ENCODE data around the gene DSCAML1. TPM values are rescaled to one million over a fixed set of nuclear protein-coding genes. Genes with fewer than 3 reads are reported as not detected.

The DSCAML1 gene
- total and polyA plus RNA-seq, 2 of the 8 experiments (the other 6 are each of a cell fraction or from before 2014, with no cell fraction given): 0.19 to 0.24 TPM

GRCh38 chr11:117411736-117412135 lies 385.3 kb downstream of the DSCAML1 start:
- TF ChIP-seq POU5F1 (IDR thresholded peaks at IDR 0.05; ENCODE audit: low read depth, low read length): no peak
- no peak overlapping the region for H2BK12ac ChIP-seq (ENCODE audit: low read depth, low read length)
- POLR2A ChIA-PET (ENCODE audit: partially characterized antibody): interaction anchor here (0.9 kb wide), 1 partner anchor 9 kb away, joined by 4 read pairs; no protein-coding TSS in a partner anchor
- no peaks in the 10 kb centered on the region for H4K20me1 ChIP-seq (replicated peaks in 1 of 2; ENCODE audit: control insufficient read depth in 1 of 2, insufficient read depth in 2 of 2, low read length in 2 of 2)
- DNase-seq (ENCODE audit: low read depth in 1 of 2, low spot score in 2 of 2) (no peak), FAIRE-seq (no peak)
- H3K14ac ChIP-seq (ENCODE audit: insufficient read length): no peak overlapping the region
- no peak overlapping the region for H3K4me3 ChIP-seq (ENCODE audit: extremely low read depth in 1 of 4, insufficient read depth in 2 of 4, low read depth in 3 of 4, low read length in 4 of 4)
- no peak overlapping the region for H2BK20ac ChIP-seq (ENCODE audit: low read length)
- H2BK15ac ChIP-seq (ENCODE audit: low read length): no peak overlapping the region
- 0 out of 2 replicates have a peak overlapping the region, but pooled peaks have one; percentile 44 for H2BK5ac ChIP-seq (ENCODE audit: low read depth, low read length)
- no peaks in the 10 kb centered on the region for H3K9me3 ChIP-seq (ENCODE audit: insufficient read depth in 2 of 2, low read depth in 1 of 2, low read length in 1 of 2)
- H4K91ac ChIP-seq (replicated peaks; ENCODE audit: insufficient read length, low read length): no peak overlapping the region
- no peak overlapping the region for H4K5ac ChIP-seq (ENCODE audit: insufficient read length, low read depth, low read length)
- peaks cover 0 to 3% (median 0%) of the 10 kb centered on the region in 4 experiments; a peak in 4 of 8 replicates for H3K36me3 ChIP-seq (ENCODE audit: control insufficient read depth in 2 of 4, insufficient read depth in 4 of 4, low read length in 3 of 4)
- no peak overlapping the region for H3K4me2 ChIP-seq (ENCODE audit: insufficient read depth in 1 of 2, low read depth in 2 of 2, low read length in 2 of 2)
- CTCF ChIA-PET (ENCODE audit: partially characterized antibody): interaction anchor here (0.6 to 9.6 kb wide), 6 partner anchors 10 to 397 kb away, joined by 3 to 85 read pairs (median 7); no protein-coding TSS in a partner anchor
- no peak overlapping the region for H4K8ac ChIP-seq (ENCODE audit: extremely low read depth, insufficient read depth, low read length)
- no peak overlapping the region for H2AFZ ChIP-seq (ENCODE audit: low read length)
- 86% methylated on average over 7 of the region's 10 CpGs; no CpG with 5 or more reads in 1 of the 2 experiments for WGBS, 2 experiments (ENCODE audit: extremely low coverage in 1 of 2, insufficient coverage in 1 of 2, insufficient read length in 1 of 2, insufficient replicate concordance in 2 of 2, low coverage in 1 of 2, low lambda C conversion rate in 2 of 2, missing lambda C conversion rate in 1 of 2)
- H2AK5ac ChIP-seq (ENCODE audit: low read depth, low read length): no peak overlapping the region
- no peak overlapping the region for H3K9ac ChIP-seq (replicated peaks in 1 of 4; ENCODE audit: extremely low read depth in 1 of 4, low read depth in 3 of 4, low read length in 3 of 4)
- no peaks in the 10 kb centered on the region for H3K23me2 ChIP-seq (ENCODE audit: low read depth, low read length)
- H3K27ac ChIP-seq (ENCODE audit: low read depth, low read length): no peak overlapping the region
- no peak overlapping the region for H3K23ac ChIP-seq (ENCODE audit: insufficient read length)
- no peaks in the 10 kb centered on the region for H3K79me1 ChIP-seq (ENCODE audit: low read depth, low read length)
- H3K27me3 ChIP-seq (replicated peaks in 1 of 4; ENCODE audit: control insufficient read depth in 3 of 4, extremely low read depth in 1 of 4, insufficient read depth in 3 of 4, low read length in 3 of 4): no peaks in the 10 kb centered on the region
- no peak overlapping the region for H2BK120ac ChIP-seq (replicated peaks; ENCODE audit: low read depth, low read length)
- no peak overlapping the region for H3K4ac ChIP-seq (replicated peaks; ENCODE audit: insufficient read length, low read depth, low read length)
- H3K79me2 ChIP-seq (ENCODE audit: control insufficient read depth in 1 of 2, insufficient read depth in 2 of 2, low read length in 2 of 2): no peaks in the 10 kb centered on the region
- no peak overlapping the region for H3K56ac ChIP-seq (replicated peaks; ENCODE audit: insufficient read length, low read depth, low read length)
- H3K4me1 ChIP-seq (replicated peaks in 1 of 4; ENCODE audit: control insufficient read depth in 3 of 4, insufficient read depth in 4 of 4, low read length in 3 of 4): peaks cover 0 to 4% (median 0%) of the 10 kb centered on the region in 4 experiments; a peak in 2 of 7 replicates
- H3K18ac ChIP-seq (ENCODE audit: extremely low read depth, low read length): no peak overlapping the region

Data from H1 (cell line).